Measurements from ENCODE around the gene TMEM203. TPM values are rescaled to one million over a fixed set of nuclear protein-coding genes. Genes with fewer than 3 reads are reported as not detected.

The TMEM203 gene
- total and polyA plus RNA-seq, 5 donors from 2014 or later: 20.7 to 148 (median 118) TPM

DNA sequence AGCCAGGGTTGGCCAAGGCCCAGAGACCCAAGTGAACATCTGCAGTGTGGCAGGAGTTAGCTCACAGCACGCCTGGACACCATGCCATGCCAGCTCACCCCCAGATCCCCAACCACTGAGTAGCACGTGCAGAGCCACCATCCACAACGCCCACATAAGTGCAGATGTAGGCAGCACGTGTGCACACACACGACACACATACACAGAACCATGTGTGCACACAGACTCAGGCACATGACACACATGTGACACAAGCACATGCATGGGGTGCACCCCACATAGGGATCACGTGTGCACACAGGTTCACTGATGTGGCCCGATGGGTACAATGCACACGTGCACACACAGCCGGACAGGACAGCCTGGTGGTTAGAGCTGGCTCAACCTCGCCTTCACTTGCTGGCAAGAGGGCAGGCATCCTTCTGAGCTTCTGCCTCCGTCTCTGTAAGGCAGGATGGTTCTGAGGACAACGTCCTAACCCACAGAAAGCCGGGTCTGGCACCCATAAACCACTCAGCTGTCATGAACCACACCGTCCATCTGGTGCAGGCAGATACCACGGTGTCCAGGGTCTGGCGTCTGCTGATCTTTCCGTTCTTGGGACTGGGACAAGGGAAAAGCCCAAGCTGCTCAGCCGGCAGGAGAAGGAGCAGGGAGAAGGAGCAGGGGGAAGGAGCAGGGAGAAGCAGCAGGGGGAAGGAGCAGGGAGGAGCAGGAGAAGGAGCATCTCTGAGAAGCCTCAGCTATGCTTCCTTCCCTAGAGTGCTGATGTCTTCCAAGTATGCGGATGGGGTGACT, 47.6 kb downstream of the TMEM203 start:
- H3K4me3 ChIP-seq (ENCODE audit: low read depth, low read length): no peak overlapping the region
- Mint-ChIP-seq H3K4me1 (peaks cover 0 to 33% (median 3%) of the 10 kb centered on the region in 4 donors), H3K4me3 (peak overlapping the region in 3 of 4 donors; percentile 17 to 54 (median 44)), H3K9me3 (no peaks in the 10 kb centered on the region), H3K27ac (no peak overlapping the region), H3K36me3 (no peaks in the 10 kb centered on the region), H3K27me3 (peaks cover 38% of the 10 kb centered on the region)
- no peaks in the 10 kb centered on the region for H3K9me3 ChIP-seq (ENCODE audit: control insufficient read depth in 2 of 2, low read length in 2 of 2)
- ATAC-seq (ENCODE audit: low read depth in 2 of 2) (no peak), DNase-seq (no peak)
- H3K27ac ChIP-seq (ENCODE audit: insufficient read depth, low read length, poor library complexity, severe bottlenecking): no peak overlapping the region
- peaks cover 11% of the 10 kb centered on the region for H3K27me3 ChIP-seq (ENCODE audit: control insufficient read depth, insufficient read depth, low read length)
- peaks cover 18% of the 10 kb centered on the region for H3K4me1 ChIP-seq (ENCODE audit: control insufficient read depth, insufficient read depth, low read length, poor library complexity, severe bottlenecking)
- H3K36me3 ChIP-seq (ENCODE audit: control insufficient read depth, insufficient read depth, low read length): no peaks in the 10 kb centered on the region

DNA sequence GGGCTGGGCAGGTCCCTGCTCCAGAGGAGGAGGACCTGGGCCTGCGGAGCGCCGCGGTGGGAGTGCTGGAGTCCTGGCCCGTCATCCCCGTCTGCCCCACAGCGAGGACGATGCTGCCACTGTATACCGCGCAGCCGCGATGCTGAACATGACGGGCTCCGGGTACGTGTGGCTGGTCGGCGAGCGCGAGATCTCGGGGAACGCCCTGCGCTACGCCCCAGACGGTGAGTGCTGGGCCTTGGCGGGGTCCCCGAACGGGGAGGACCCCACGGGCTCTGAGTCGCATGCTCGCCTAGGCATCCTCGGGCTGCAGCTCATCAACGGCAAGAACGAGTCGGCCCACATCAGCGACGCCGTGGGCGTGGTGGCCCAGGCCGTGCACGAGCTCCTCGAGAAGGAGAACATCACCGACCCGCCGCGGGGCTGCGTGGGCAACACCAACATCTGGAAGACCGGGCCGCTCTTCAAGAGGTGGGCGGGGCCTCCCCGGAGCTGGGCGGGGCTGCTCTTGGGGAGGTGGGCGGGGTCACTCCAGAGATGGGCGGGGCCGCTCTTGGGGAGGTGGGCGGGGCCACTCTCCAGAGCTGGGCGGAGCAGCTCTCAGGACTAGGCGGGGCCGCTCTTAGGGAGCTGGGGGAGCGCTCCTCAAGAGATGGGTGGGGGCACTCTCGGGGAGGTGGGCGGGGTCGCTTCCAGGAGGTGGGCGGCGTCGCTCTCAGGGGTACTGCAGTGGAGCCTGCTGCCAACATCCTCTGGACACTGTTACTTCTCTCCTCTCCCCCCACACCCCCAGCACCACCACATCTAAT, 48.7 kb downstream of the TMEM203 start:
- DNase-seq (peak; percentile 36 to 51 (median 50)), ATAC-seq (ENCODE audit: low read depth in 2 of 2) (peak; percentile 65 to 69)
- H3K4me3 Mint-ChIP-seq: peak overlapping the region in 2 of 4 donors; percentile 56 to 74
- H3K4me1 Mint-ChIP-seq: peaks cover 0 to 32% (median 3%) of the 10 kb centered on the region in 4 donors
- H3K4me3 ChIP-seq (ENCODE audit: low read depth, low read length): no peak overlapping the region
- H3K4me1 ChIP-seq (ENCODE audit: control insufficient read depth, insufficient read depth, low read length, poor library complexity, severe bottlenecking): peaks cover 18% of the 10 kb centered on the region
- no peaks in the 10 kb centered on the region for H3K9me3 ChIP-seq (ENCODE audit: control insufficient read depth in 2 of 2, low read length in 2 of 2)
- H3K27ac ChIP-seq (ENCODE audit: insufficient read depth, low read length, poor library complexity, severe bottlenecking): no peak overlapping the region
- no peak overlapping the region for H3K27ac Mint-ChIP-seq
- H3K9me3 Mint-ChIP-seq: no peaks in the 10 kb centered on the region
- no peaks in the 10 kb centered on the region for H3K36me3 ChIP-seq (ENCODE audit: control insufficient read depth, insufficient read depth, low read length)
- peaks cover 38% of the 10 kb centered on the region for H3K27me3 Mint-ChIP-seq
- peaks cover 11% of the 10 kb centered on the region for H3K27me3 ChIP-seq (ENCODE audit: control insufficient read depth, insufficient read depth, low read length)
- no peaks in the 10 kb centered on the region for H3K36me3 Mint-ChIP-seq

Other genes with a start within 250 kb of the TMEM203 start
Only the 30 nearest of the 31 such genes appear.
- 15.4 TPM for gene PTGDS, start 228.1 kb downstream of the TMEM203 start, total RNA-seq
- under 1 TPM in 1 of 4 donors, not detected in 3; 0.47 TPM for gene PTGDS, start 228.1 kb downstream of the TMEM203 start, polyA plus RNA-seq
- not detected for gene LCNL1, start 222.7 kb downstream of the TMEM203 start, total RNA-seq
- gene LCNL1, start 222.7 kb downstream of the TMEM203 start, polyA plus RNA-seq: not detected
- 83.3 TPM for gene PAXX, start 213.2 kb downstream of the TMEM203 start, total RNA-seq
- gene PAXX, start 213.2 kb downstream of the TMEM203 start, polyA plus RNA-seq: 10 to 100 TPM; 46.7 to 67.5 (median 66.0) TPM
- 1.0 TPM for gene CLIC3, start 209.1 kb downstream of the TMEM203 start, total RNA-seq
- 1 to 10 TPM in 3 of 4 donors, under 1 TPM in 1; 0.38 to 4.5 (median 2.9) TPM for gene CLIC3, start 209.1 kb downstream of the TMEM203 start, polyA plus RNA-seq
- 135 TPM for gene ABCA2, start 177.4 kb downstream of the TMEM203 start, total RNA-seq
- 1 to 10 TPM; 3.8 to 4.5 (median 4.3) TPM for gene ABCA2, start 177.4 kb downstream of the TMEM203 start, polyA plus RNA-seq
- 15.2 TPM for gene FUT7, start 173.6 kb downstream of the TMEM203 start, total RNA-seq
- 10 to 100 TPM; 31.8 to 79.0 (median 42.9) TPM for gene FUT7, start 173.6 kb downstream of the TMEM203 start, polyA plus RNA-seq
- gene NPDC1, start 159.5 kb downstream of the TMEM203 start, total RNA-seq: 106 TPM
- gene NPDC1, start 159.5 kb downstream of the TMEM203 start, polyA plus RNA-seq: 10 to 100 TPM in 2 of 4 donors, 1 to 10 TPM in 2; 4.2 to 15.3 (median 9.2) TPM
- gene ENTPD2, start 151.6 kb downstream of the TMEM203 start, total RNA-seq: not detected
- gene ENTPD2, start 151.6 kb downstream of the TMEM203 start, polyA plus RNA-seq: not detected
- 1.2 TPM for gene SAPCD2, start 135.1 kb downstream of the TMEM203 start, total RNA-seq
- under 1 TPM; 0.09 to 0.62 (median 0.18) TPM for gene SAPCD2, start 135.1 kb downstream of the TMEM203 start, polyA plus RNA-seq
- gene UAP1L1, start 128.1 kb downstream of the TMEM203 start, total RNA-seq: 14.8 TPM
- gene UAP1L1, start 128.1 kb downstream of the TMEM203 start, polyA plus RNA-seq: 1 to 10 TPM; 1.3 to 3.6 (median 1.7) TPM
- 71.3 TPM for gene MAN1B1, start 118.7 kb downstream of the TMEM203 start, total RNA-seq
- gene MAN1B1, start 118.7 kb downstream of the TMEM203 start, polyA plus RNA-seq: 10 to 100 TPM; 42.1 to 53.5 (median 45.7) TPM
- 343 TPM for gene DPP7, start 90.9 kb downstream of the TMEM203 start, total RNA-seq
- gene DPP7, start 90.9 kb downstream of the TMEM203 start, polyA plus RNA-seq: 100 to 1,000 TPM; 119 to 164 (median 153) TPM
- not detected for gene GRIN1, start 66.5 kb downstream of the TMEM203 start, total RNA-seq
- gene GRIN1, start 66.5 kb downstream of the TMEM203 start, polyA plus RNA-seq: not detected
- not detected for gene LRRC26, start 35.6 kb downstream of the TMEM203 start, total RNA-seq
- not detected for gene LRRC26, start 35.6 kb downstream of the TMEM203 start, polyA plus RNA-seq
- gene TMEM210, start 33.6 kb downstream of the TMEM203 start, total RNA-seq: not detected
- not detected for gene TMEM210, start 33.6 kb downstream of the TMEM203 start, polyA plus RNA-seq
- 127 TPM for gene ANAPC2, start 17.1 kb downstream of the TMEM203 start, total RNA-seq
- gene ANAPC2, start 17.1 kb downstream of the TMEM203 start, polyA plus RNA-seq: 1 to 10 TPM; 7.5 to 8.7 (median 8.0) TPM
- 54.3 TPM for gene SSNA1, start 17.0 kb downstream of the TMEM203 start, total RNA-seq
- 100 to 1,000 TPM; 112 to 150 (median 130) TPM for gene SSNA1, start 17.0 kb downstream of the TMEM203 start, polyA plus RNA-seq
- 5.9 TPM for gene TPRN, start 4.9 kb downstream of the TMEM203 start, total RNA-seq
- gene TPRN, start 4.9 kb downstream of the TMEM203 start, polyA plus RNA-seq: under 1 TPM; 0.27 to 0.91 (median 0.43) TPM
- gene NDOR1, start 52 bp upstream of the TMEM203 start, total RNA-seq: 30.0 TPM
- 1 to 10 TPM; 3.9 to 7.6 (median 5.0) TPM for gene NDOR1, start 52 bp upstream of the TMEM203 start, polyA plus RNA-seq
- gene RNF208, start 16.6 kb upstream of the TMEM203 start, total RNA-seq: 1.2 TPM
- gene RNF208, start 16.6 kb upstream of the TMEM203 start, polyA plus RNA-seq: not detected
- gene CYSRT1, start 19.5 kb upstream of the TMEM203 start, total RNA-seq: not detected
- not detected for gene CYSRT1, start 19.5 kb upstream of the TMEM203 start, polyA plus RNA-seq
- not detected for gene RNF224, start 21.9 kb upstream of the TMEM203 start, total RNA-seq
- gene RNF224, start 21.9 kb upstream of the TMEM203 start, polyA plus RNA-seq: not detected
- gene SLC34A3, start 25.3 kb upstream of the TMEM203 start, total RNA-seq: not detected
- not detected for gene SLC34A3, start 25.3 kb upstream of the TMEM203 start, polyA plus RNA-seq
- gene TUBB4B, start 35.6 kb upstream of the TMEM203 start, total RNA-seq: 100 TPM
- gene TUBB4B, start 35.6 kb upstream of the TMEM203 start, polyA plus RNA-seq: 10 to 100 TPM; 56.7 to 87.4 (median 71.8) TPM
- not detected for gene STPG3, start 45.6 kb upstream of the TMEM203 start, total RNA-seq
- gene STPG3, start 45.6 kb upstream of the TMEM203 start, polyA plus RNA-seq: not detected
- gene NELFB, start 49.7 kb upstream of the TMEM203 start, total RNA-seq: 46.4 TPM
- 10 to 100 TPM; 22.3 to 27.1 (median 23.7) TPM for gene NELFB, start 49.7 kb upstream of the TMEM203 start, polyA plus RNA-seq
- gene TOR4A, start 72.1 kb upstream of the TMEM203 start, total RNA-seq: 6.1 TPM
- gene TOR4A, start 72.1 kb upstream of the TMEM203 start, polyA plus RNA-seq: 1 to 10 TPM; 2.6 to 4.2 (median 3.5) TPM
- gene NRARP, start 96.6 kb upstream of the TMEM203 start, total RNA-seq: 1.6 TPM
- gene NRARP, start 96.6 kb upstream of the TMEM203 start, polyA plus RNA-seq: not detected
- 27.3 TPM for gene EXD3, start 217.5 kb upstream of the TMEM203 start, total RNA-seq
- gene EXD3, start 217.5 kb upstream of the TMEM203 start, polyA plus RNA-seq: 1 to 10 TPM; 4.7 to 7.2 (median 5.7) TPM
- gene NOXA1, start 217.7 kb upstream of the TMEM203 start, total RNA-seq: 3.8 TPM
- 1 to 10 TPM in 2 of 4 donors, under 1 TPM in 2; 0.83 to 3.3 (median 1.4) TPM for gene NOXA1, start 217.7 kb upstream of the TMEM203 start, polyA plus RNA-seq